ENCODE measurements around the gene OSCP1.

Gene OSCP1

DNA sequence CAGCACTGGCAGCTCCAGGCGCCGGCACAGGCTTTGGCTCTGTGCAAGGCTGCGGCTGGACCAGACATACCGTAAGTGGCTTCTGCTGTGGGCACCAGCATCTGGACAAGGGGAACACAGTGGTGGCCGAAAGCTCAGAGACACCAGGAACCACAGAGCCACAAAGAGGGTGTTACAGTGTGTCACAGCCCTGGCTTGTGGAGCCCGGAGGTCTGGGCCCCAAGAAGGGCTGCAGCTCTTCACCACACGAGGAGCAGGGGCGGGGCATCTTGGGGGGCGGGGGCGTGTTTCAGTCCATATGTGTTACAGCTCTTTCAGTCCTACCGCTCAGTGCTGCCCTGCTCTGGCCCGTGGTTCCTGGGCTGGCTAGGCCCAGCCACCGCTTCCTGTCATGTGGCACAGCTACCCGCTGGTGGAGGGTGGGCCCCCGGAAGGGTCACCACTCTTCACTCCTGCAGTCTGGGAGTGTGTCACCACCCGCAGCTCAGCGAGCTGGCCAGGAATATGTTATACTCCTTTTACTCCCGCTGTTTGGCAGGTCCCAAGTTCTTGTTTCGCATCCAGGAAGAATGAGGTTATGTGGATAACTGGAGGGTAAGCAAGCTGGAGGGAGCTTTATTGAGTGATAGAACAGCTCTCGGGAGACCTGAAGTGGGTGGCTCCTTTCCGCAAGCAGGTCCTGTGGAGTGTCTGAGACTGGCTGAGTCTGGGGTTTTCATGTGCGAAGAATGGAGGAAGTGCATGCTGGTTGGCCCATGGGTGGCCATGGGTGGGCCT lies 49.2 kb downstream of the OSCP1 start:
- DNase-seq: peak; percentile 71 to 73

DNA sequence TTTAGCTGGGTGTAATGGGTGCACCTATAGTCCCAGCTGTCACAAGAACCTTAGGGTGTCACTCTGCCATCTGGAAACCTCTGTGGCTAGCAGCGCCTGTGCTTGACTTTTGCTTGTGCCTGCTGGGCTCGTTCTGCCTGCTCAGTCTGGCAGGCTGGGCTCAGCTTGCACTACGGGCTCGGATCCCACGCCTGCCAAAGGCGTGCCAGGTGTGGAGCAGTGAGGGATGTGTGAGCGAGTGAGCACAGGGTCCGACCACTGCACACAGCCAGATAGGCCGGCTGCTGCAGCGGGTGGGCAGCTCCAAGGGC lies 49.8 kb downstream of the OSCP1 start:
- no peak for DNase-seq

DNA sequence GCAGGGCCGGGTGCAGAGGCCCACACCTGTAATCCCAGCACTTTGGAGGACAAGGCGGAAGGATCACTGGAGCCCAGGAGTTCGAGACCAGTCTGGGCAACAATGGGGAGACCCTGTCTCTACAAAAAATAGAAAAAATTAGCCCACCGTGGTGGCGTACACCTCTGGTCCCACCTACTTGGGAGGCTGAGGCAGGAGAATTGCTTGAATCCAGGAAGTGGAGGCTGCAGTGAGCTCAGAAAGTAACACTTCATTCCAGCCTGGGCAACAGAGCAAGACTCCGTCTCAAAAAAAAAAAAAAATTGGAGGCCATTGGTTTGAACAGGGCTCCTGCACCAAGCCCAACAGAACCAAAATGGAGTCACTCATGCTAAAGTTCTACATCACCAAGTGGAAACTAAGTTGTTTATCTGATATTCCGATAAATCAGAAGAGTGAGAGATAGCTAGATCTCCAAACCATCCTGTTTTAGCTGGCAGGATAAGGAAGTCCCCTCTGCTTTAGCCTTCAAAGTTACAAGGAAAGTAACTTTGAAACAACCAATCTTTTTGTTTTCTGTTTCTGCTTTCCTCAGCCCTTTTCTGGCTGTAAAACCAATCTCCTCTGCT lies 51.8 kb downstream of the OSCP1 start:
- DNase-seq: no peak

DNA sequence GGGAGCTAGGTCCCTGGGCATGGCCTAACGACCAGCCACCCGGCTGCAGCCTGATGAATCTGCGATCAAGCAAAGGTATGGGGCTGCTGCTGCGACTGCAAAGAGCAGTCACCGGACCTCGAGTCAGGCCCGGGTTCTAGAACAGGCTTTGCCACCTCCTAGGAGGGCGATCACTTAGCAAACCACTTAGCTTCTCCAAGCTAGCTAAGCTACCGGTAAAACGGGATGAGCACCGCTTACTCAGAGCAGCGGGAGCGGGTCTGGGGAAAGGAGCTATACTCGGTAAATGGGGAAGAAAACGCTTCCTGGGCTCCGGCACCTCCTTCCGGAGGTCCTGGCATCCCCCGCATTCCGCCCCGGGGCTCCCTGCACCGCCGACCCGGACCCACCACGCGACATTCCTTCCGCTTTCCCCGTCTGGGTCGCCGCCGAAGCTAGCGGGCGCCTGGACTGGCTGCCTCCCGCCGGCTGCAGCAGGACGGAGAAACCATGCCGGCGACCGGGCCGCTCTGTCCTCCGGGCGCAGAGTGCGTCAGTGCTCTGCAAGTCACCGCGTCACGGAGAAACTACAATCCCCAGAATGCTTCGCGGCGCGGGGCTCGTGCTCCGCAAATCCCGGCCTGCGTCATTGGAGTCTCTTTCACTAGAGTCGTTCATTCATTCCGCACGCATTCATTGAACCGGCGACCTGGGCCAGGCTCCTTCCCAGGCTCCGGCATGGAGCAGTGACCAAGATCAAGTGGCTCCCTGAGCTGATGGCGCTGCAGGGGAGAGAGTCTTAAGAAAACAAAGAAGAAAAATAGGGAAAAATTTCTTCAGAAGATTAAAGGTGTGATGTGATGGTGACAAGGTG lies 52.6 kb downstream of the OSCP1 start, which contains the start of gene LSM10:
Gene LSM10 (minus strand): TSS at position 531 of the 853 bp plus-strand sequence. CDS start 3,779 bp downstream, outside the sequence.
- peak; percentile 91 to 94 for DNase-seq

DNA sequence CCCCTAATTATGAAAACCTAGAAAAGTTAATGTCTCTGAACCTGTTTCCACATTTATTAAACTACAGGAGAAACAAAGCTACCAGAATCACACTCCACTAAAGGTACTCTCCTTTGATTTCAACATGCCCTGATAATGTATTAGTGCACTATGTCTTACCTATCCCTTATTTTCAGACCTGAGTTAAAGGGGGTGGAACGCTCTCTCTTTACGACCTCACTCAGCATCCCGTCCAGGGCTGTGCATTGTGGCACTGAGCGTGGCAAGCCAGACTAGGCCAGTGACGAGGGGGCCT lies 53.2 kb downstream of the OSCP1 start:
- DNase-seq: no peak

DNA sequence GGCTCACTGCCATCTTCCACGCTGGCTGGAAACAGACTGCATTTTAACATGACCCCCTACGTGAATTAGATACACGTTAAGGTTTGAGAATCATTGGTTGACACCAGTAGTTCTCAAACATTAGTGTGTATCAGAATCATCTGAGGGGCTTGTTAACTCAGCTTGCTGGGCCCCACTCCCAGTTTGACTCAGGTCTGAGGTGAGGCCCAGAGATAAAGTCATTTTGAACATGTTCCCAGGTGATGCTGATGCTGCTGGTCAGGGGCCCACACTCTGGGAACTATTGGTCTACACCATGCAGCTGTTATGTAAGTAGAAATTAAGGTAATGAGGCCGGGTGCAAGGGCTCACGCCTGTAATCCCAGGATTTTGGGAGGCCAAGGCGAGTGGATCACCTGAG lies 53.9 kb downstream of the OSCP1 start:
- DNase-seq: peak in 1 of 2 experiments; percentile 29

DNA sequence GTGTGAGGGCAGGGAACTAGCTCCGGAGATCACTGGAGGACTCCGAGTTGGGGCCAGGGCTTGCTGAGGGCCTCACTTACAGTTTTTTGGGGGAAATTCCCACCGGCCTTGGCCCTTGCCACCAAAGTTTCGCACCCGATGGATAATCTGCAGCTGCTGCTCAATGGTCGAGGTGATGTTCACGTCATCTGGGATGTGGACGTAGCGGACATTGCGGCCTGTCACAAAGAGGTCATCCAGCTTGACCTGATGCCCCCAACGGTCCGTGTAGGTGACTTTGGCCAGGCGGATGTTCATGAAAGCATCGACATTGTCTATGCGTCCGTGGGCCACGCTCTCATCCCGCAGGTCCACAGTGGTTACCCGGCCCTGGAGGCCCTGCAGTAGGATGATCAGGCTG lies 56.6 kb downstream of the OSCP1 start:
- DNase-seq: no peak

DNA sequence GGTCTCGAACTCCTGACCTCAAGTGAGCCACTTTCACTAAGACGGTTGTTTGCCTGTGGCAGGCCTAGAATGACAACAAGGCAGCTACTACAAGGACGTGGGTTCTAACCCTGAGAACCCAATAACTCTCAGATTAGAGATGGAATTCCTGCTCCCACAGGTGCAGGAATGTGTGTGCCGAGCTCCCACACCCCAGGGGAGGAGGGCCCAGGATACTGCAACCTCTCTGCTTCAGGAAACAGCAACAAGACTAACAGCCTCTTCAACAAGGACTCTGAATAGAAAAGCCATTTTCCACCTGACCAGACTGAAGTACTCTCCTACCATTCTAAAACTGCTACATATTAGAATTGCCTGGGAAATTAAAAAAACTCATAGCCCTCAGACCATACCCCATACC lies 57.4 kb downstream of the OSCP1 start:
- no peak for DNase-seq

DNA sequence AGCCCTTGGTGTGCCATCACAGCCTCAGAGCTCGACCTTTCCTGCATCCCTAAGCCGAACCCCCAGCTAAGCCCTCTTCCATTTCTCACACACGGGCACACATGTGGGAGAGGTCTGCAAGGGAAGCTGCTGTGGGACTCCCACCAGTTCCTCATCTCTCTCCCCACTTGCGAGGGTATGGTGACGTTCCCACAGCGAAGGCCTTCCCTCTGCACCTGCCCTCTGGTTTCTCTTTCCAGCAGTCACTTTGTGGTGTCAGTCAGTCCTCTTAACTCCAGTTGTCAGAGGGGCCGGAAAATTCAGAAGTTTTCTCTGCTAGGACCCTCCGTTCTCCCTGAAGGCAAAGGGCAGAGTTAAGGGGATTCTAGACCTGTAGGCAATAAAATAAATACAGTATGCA lies 59.0 kb downstream of the OSCP1 start:
- DNase-seq: no peak

DNA sequence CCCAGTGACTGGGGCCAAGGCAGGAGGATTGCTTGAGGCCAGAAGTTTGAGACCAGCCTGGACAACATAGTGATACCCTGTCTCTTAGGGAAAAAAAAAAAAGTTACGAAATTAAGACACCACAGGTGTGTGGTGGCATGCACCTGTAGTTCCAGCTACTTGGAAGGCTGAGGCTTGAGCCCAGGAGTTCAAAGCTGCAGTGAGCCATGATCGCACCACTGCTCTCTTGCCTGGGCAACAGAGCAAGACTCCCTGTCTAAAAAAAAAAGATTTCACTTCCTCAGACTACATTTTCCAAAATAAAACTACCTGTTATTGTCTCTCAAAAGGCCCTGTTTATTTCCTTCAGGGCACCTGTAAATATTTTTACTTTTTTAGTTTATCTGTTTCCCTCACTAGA lies 59.8 kb downstream of the OSCP1 start:
- no peak for DNase-seq

DNA sequence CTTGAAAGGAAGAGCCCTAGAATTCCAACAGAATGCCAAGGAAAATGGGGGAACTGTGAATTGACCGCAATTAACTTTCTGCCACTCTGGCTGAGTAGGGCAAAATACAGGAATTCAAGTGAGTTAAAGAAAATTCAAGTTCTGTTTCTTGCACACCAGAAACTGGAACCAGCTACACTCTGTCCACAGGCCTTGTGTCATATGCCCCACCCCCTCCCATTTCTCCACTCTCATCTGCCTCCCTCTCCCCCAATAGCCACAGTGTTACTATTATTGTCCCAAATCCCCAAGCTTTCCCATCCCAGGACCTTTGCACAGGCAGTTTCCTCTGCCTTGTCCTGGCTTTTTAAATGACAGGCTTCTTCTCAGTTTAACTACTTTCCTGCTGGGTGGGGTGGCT lies 60.3 kb downstream of the OSCP1 start:
- DNase-seq: no peak

DNA sequence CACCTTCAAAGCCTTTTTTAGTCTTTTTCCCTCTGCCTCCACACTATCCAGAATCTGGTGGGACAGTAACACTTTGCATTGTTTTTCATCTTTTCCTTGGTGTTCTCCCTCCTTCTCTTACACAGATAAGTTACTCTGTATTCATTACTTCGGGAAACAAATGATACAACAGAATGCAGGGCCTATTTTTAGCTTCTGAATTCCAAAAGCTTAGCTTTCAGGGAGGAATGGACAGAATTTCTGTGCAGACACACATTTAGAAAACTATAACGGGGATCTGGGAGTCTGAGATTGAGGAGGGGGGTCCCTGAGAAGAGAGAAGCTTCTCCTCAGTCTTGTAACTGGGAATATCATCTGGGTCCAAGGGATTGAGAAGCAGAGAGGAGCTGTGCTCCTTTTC lies 61.0 kb downstream of the OSCP1 start:
- DNase-seq: no peak

DNA sequence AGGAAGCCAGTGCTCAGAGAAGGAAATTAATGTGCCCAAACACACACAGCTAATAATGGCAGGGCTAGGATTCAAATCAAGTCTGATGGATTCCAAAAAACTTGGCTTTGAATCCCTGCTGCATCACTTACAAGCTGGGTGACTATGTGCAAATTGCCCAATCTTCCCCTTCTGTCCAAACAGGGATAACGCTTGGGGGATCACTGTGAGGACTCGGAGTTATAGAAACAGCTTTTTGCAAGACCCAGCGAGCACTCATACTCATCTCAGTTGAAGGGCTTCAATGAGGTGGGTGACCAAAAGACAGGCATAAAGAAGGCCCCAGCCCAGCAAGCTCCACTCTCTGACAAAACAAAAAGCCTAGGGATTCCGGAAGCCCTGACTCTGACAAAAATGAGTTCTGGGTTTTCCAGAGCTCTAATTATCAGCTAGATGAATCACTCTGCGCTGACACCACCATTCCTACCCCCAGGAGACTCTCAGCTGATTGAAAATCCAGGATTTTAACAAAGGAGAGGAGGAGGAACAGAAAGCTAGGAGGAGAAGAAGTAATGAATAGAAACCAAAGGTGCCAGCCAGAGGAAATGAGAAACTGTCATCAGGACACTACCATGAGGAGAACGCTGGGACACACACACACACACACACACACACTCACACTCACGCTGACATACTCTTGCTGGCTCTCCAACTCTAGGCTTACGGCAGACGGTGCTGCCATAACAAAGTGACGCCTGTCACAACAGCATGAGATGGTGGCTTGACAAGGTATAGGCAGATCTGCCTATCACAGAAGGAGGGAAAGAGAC lies 62.9 kb downstream of the OSCP1 start:
- DNase-seq: no peak

DNA sequence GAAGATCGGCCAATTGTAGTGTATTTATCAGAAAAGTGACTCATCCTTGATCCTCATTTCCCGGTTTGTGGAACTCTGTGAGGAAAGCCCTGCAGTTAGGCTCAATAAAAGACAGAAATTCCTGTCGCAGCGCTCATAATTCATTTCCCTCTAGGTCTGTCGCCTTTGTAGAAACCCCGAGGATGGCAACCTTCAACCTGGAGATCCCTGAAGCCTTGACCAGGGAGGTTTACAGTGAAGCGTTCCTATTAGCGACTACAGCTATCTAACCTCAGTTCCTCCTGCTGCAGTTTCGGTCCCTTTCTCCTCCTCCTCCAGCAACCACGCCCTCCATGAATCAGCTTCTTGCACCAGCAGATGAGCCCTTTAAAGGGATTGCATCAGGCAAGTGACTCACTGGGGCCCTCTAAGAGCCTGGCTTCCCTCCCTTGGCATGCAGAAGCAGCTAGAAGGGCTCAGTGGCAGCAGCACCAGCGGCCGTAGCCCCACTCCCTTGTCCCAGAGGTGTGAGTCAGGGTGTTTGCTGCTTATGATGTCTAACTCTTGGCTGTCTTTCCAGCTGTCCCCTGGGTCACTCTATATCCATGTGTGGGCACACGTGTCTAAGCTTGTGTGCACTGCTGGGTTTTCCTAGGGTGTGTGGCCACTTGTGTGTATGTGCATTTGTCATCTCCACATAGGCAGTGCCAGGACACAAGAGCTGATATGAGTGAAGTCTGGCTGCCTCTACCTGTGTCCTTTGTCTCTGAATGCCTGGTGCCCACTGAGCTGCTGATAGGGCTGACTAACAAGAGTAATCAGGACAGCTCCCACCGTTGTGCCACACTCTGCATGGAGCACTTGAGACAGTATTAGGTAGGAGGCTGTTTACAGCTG lies 63.7 kb downstream of the OSCP1 start:
- peak; percentile 90 to 94 for DNase-seq

DNA sequence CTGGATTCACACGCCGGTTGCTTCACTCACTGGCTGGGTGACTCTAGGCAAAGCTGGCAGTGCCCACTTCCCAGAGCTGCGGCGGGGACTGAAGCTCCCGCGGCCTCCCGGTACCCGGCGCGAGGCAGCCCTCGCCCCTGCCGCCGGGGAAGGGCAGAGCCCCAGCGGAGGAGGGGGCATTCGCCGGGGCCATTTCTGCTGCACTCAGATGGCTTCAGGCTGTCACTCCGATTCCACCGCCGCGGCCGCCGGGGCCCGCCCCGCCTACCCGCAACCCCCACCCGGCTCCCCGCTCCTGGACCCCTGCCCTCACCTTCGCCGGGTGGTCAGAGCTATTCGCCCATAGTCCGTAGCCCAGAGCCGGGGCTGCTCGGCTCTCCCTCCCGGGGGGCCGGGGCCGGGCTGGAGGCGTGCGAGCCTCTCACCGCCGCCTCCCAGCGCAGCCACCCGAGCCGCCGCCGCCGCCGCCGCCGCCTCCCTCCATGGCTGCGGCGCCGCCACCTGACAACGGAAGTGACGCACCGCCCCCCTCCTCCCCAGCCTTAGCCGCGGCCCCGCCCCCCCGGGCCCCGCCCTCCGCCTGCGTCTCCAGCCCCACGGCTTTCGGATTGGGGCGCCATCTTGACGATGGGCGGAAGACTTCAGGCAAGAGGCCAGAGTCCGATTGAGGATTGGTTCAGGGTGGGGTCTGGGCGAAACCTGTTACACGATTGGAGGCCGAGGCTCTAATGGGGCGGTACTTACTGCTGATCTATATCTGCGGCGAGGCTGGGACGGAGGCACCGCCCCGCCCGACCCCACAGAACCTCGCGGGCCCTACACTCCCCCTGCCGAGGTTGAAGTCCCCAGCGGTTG lies 64.6 kb downstream of the OSCP1 start, which contains the start of gene STK40:
Gene STK40 (minus strand): TSS at position 515 of the 855 bp plus-strand sequence. CDS start 24,592 bp downstream, outside the sequence.
- DNase-seq: peak; percentile 98

DNA sequence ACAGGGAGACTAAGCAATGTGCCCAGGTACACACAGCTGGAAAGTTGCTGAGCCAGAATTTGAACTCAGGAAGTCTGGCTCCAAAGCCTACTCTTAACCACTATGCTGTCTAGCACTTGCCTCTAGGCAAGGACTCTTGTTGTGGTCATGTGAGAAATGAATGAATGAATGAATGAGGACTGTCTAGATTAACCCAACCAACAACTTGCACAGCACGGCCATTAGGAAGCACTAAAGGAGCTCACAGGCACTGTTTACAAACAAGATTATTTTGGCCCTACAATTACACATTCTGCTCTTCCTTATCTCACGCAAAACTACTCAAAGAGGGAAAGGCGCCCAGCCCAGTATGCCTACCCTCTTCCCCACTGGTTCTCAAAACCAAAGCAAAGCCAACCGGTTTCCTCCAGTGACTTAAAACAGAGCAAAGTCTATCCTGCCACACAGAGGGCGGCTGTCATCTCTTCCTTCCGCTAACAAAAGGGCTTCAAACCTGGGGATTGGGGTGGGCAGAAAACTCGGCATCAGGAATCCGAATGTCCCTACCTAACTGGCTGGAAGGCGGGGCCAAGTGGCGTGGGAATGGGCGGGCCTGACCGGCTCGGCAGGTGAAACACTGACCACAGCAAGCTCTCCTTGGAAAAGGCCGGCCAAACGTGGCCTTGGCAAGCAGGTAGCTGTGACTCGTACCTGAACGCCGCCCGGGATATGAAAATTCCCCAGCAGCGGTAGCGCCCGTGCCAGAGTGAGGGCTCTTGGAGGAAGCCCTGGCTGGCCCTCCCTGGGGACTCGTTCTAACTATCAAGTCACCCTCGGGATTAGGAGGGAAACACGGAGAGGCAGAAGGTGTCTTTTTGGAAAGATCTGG lies 65.5 kb downstream of the OSCP1 start:
- peak; percentile 39 to 52 for DNase-seq

DNA sequence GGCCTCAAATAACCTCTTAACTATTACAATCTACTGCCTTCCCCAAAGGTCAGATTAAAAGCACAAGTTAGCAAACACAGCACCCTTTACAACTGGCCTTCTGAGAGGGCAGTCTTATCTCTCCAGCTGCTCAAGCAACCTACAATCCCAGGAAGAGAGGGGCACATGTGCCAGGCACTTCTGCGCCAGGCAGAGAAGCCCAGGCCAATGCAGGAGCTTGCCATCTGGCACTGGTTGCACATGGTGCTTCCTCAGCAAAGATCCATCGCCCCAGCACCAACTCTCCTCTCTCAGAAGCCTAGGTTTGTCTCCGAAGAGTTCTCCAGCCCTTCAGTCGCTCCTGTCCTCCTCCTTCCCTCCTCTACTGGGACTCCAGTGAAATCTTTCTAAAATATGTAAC lies 67.0 kb downstream of the OSCP1 start:
- DNase-seq: no peak

DNA sequence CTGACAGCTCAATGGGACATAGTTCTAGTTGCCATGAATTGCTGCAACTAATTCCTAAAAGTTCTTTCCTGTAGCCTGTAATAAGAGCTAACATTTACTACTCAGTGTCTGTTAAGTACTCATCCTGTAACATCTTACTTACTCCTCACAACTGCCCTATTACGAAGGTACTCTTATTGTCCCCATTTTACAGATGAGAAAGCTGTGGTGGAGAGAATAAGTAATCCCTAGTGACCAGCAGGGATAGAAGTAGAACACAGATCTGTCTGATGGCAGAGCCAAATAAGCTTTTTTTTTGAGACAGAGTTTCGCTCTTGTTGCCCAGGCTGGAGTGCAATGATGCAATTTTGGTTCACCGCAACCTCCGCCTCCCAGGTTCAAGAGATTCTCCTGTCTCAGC lies 67.6 kb downstream of the OSCP1 start:
- no peak for DNase-seq

DNA sequence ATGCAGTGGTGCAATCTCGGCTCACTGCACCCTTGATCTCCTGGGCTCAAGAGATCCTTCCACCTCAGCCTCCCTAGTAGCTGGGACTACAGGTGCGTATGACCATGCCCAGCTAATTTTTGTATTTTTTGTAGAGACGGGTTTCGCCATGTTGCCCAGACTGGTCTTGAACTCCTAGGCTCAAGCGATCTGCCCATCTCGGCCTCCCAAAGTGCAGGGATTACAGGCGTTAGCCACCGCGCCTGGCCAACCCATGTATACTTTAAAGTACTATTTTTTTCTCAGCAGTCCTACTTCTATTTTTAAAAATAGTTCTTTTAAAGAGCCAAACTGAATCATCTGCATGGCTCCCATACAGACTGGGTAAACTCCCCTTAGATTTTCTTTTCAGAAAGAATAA lies 68.0 kb downstream of the OSCP1 start:
- no peak for DNase-seq

DNA sequence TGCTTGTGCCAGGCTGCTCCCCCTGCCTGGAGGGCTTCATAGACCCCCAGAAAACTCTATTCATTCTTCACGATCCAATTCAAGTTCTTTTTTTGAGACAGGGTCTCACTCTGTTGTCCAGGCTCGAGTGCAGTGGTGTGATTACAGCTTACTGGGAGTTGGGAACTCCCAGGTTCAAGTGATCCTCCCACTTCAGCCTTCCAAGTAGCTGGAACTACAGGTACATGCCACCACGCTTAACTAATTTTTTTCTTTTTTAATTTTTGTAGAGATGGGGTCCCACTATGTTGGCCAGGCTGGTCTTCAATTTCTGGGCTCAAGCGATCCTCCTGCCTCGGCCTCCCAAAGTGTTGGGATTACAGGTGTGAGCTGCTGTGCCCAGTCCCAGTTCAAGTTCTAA lies 68.8 kb downstream of the OSCP1 start:
- DNase-seq: no peak

Data from activated CD4-positive, alpha-beta T cell treated with anti-CD3 and anti-CD28 coated beads, Interleukin-2, amount 50 U/mL, for 48 hours (primary cell).